Upper lobe of left lung (tissue), 4 donors: ENCODE measurements around the gene PLD5.

Source experiments
- POLR2A ChIP-seq, 4 donors: fragments of 450-650 bp; IDR thresholded peaks; one replicate each; pipeline ENCODE4 v1.5.1; 2016 to 2017; ENCODE audit warnings: antibody characterized with exemption in 4 of 4, mild to moderate bottlenecking in 2 of 4
- TF ChIP-seq, protein P1 (sequence below), 6 experiments: fragments of 450-650 bp in 4 of 6; fragments of 200-600 bp in 2 of 6; sonication (generic) in 2 of 6; IDR thresholded peaks; one replicate each; pipeline ENCODE4 v1.5.1; 2016 to 2019; ENCODE audit warnings: antibody characterized with exemption in 6 of 6

DNA sequence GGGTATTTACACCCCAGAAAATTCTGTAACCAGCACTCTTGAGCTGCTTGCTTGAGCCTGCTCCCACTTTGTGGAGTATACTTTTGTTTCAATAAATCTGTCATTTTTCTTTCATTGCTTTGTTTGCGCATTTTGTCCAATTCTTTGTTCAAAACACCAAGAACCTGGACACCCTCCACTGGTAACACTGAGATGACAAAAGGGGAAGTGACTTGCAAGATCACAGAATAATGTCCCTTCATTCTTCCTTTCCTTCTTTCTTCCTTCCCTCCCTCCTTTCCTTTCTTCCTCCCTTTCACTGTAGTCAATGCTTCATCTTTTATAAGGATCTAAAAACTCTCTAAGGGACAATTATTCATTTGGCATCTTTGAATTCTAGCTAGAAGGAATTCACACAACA, 391.1 kb downstream of the PLD5 start:
- TF ChIP-seq, protein P1, sequence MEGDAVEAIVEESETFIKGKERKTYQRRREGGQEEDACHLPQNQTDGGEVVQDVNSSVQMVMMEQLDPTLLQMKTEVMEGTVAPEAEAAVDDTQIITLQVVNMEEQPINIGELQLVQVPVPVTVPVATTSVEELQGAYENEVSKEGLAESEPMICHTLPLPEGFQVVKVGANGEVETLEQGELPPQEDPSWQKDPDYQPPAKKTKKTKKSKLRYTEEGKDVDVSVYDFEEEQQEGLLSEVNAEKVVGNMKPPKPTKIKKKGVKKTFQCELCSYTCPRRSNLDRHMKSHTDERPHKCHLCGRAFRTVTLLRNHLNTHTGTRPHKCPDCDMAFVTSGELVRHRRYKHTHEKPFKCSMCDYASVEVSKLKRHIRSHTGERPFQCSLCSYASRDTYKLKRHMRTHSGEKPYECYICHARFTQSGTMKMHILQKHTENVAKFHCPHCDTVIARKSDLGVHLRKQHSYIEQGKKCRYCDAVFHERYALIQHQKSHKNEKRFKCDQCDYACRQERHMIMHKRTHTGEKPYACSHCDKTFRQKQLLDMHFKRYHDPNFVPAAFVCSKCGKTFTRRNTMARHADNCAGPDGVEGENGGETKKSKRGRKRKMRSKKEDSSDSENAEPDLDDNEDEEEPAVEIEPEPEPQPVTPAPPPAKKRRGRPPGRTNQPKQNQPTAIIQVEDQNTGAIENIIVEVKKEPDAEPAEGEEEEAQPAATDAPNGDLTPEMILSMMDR (IDR thresholded peaks at IDR 0.05) = no peak
- no peak for TF ChIP-seq POLR2A (IDR thresholded peaks at IDR 0.05)
